PFSK-1 (cell line): ENCODE data around the gene TM4SF5.

Experiments used
- POLR2AphosphoS5 ChIP-seq: IDR thresholded peaks from 2 replicates; pipeline ENCODE4 v1.6.1; 2012; ENCODE audit warnings: low read depth, mild to moderate bottlenecking, control low read depth, low read length, moderate library complexity
- SIN3A ChIP-seq: IDR thresholded peaks from 2 replicates; pipeline ENCODE4 v1.6.1; 2012; ENCODE audit warnings: mild to moderate bottlenecking, low read length, moderate library complexity, borderline replicate concordance; ENCODE audit not compliant: insufficient read depth
- TF ChIP-seq, protein P1 (sequence below), 2 experiments: IDR thresholded peaks; 2 replicates each; pipeline versions ENCODE4 v1.6.1 to v1.8.0; 2011 to 2012; ENCODE audit warnings: low read depth in 2 of 2, low read length in 2 of 2, control low read depth in 1 of 2, inconsistent platforms in 1 of 2, mild to moderate bottlenecking in 1 of 2, moderate library complexity in 1 of 2; ENCODE audit not compliant: insufficient read depth in 1 of 2

DNA sequence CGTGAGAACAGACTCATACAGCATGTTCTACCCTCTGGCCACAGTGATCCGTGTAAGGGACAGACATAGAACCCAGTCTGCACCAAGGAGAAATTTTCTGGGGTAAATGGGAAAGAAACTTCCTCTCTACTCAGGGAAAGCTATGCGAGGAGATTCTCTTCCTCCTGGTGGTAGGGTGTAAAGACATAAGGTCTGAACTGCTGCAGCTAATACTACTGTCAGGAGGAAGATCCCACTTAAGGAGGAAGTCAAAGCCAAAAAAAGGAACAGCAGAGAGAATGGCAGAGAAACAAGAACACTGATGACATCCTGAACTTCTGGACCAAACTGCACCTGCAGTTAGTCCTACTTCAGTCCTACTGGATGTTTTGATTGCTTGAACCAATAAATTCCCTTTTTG is 7.1 kb upstream of the TM4SF5 start:
- TF ChIP-seq POLR2AphosphoS5, result no peak
- TF ChIP-seq, protein P1, sequence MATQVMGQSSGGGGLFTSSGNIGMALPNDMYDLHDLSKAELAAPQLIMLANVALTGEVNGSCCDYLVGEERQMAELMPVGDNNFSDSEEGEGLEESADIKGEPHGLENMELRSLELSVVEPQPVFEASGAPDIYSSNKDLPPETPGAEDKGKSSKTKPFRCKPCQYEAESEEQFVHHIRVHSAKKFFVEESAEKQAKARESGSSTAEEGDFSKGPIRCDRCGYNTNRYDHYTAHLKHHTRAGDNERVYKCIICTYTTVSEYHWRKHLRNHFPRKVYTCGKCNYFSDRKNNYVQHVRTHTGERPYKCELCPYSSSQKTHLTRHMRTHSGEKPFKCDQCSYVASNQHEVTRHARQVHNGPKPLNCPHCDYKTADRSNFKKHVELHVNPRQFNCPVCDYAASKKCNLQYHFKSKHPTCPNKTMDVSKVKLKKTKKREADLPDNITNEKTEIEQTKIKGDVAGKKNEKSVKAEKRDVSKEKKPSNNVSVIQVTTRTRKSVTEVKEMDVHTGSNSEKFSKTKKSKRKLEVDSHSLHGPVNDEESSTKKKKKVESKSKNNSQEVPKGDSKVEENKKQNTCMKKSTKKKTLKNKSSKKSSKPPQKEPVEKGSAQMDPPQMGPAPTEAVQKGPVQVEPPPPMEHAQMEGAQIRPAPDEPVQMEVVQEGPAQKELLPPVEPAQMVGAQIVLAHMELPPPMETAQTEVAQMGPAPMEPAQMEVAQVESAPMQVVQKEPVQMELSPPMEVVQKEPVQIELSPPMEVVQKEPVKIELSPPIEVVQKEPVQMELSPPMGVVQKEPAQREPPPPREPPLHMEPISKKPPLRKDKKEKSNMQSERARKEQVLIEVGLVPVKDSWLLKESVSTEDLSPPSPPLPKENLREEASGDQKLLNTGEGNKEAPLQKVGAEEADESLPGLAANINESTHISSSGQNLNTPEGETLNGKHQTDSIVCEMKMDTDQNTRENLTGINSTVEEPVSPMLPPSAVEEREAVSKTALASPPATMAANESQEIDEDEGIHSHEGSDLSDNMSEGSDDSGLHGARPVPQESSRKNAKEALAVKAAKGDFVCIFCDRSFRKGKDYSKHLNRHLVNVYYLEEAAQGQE (IDR thresholded peaks at IDR 0.05; ENCODE audit: insufficient read depth in 1 of 2, low read depth in 2 of 2, low read length in 2 of 2), result no peak
- TF ChIP-seq SIN3A, result no peak
